GM12878 (cell line): Measurements from ENCODE around the gene SERPINA4. TPM values are rescaled to one million over a fixed set of nuclear protein-coding genes. Genes with fewer than 3 reads are reported as not detected.

ENCODE experiments used
- ATAC-seq: fragments of 200-7000 bp; cut with Tn5 transposase; 3 replicates; pipeline ENCODE4 v1.9.1; 2020; ENCODE audit warnings: mild to moderate bottlenecking, moderate library complexity
- BruUV-seq: library from RNA; stranded (reverse); fragments of 400-500 nt; replicated peaks from 2 replicates; lab custom pipeline; 2021; lab: Mats Ljungman, UMichigan
- CTCF ChIA-PET: fragments of 300-600 bp; sonication (Branson Sonifier 250); formaldehyde crosslinking; extraction: SDS; loops from one replicate; lab custom pipeline; 2021; ENCODE audit warnings: inconsistent platforms; lab: Yijun Ruan, JAX
- POLR2A ChIA-PET: fragments of 350-600 bp; formaldehyde crosslinking; extraction: SDS; loops from one replicate; lab custom pipeline; 2021; ENCODE audit warnings: inconsistent platforms; lab: Charles Lee
- RAD21 ChIA-PET: fragments of 300-600 bp; sonication (Branson Sonifier 250); formaldehyde crosslinking; loops from one replicate; lab custom pipeline; 2023; ENCODE audit warnings: antibody characterized with exemption; ENCODE audit not compliant: unreplicated experiment; lab: Charles Lee
- SMC1A ChIA-PET: fragments of 300-600 bp; sonication (Branson Sonifier 250); formaldehyde crosslinking; loops from one replicate; lab custom pipeline; 2023; ENCODE audit not compliant: unreplicated experiment, uncharacterized antibody; lab: Charles Lee
- DNase-seq: peaks from one replicate; pipeline ENCODE4 v3.0.0-alpha.2; 2011; ENCODE audit warnings: low read depth, low spot score
- FAIRE-seq: peaks from 3 replicates; lab custom pipeline; 2011; peaks lifted over from hg19 to GRCh38; lab: Jason Lieb, UNC
- H2AFZ ChIP-seq: 2 replicates; pipeline ENCODE4 v1.6.0; 2011; ENCODE audit warnings: low read depth, low read length, control low read depth; ENCODE audit not compliant: control insufficient read depth
- H3K27ac ChIP-seq: 2 replicates; pipeline ENCODE4 v1.5.1; 2011; ENCODE audit warnings: control low read depth; ENCODE audit not compliant: control insufficient read depth, insufficient read depth
- H3K27me3 ChIP-seq, 2 experiments: replicated peaks in 1 of 2; 2 replicates each; pipeline versions ENCODE4 v1.6.0 to v1.6.1; 2011; ENCODE audit warnings: low read length in 1 of 2; ENCODE audit not compliant: control insufficient read depth in 2 of 2, insufficient read depth in 2 of 2
- H3K36me3 ChIP-seq, 2 experiments: 2 replicates each; pipeline ENCODE4 v1.5.1; 2011; ENCODE audit warnings: low read length in 1 of 2; ENCODE audit not compliant: control insufficient read depth in 2 of 2, insufficient read depth in 2 of 2
- H3K4me1 ChIP-seq: 2 replicates; pipeline ENCODE4 v1.6.1; 2011; ENCODE audit warnings: mild to moderate bottlenecking, low read length, moderate library complexity, mixed read lengths; ENCODE audit not compliant: control insufficient read depth, insufficient read depth
- H3K4me2 ChIP-seq: 2 replicates; pipeline ENCODE4 v1.6.0; 2011; ENCODE audit warnings: control low read depth; ENCODE audit not compliant: control insufficient read depth, insufficient read depth
- H3K4me3 ChIP-seq: fragments of 200-600 bp; sonication (generic); 2 replicates; pipeline ENCODE4 v1.5.1; 2016
- H3K79me2 ChIP-seq: 2 replicates; pipeline ENCODE4 v1.6.0; 2011; ENCODE audit warnings: low read length; ENCODE audit not compliant: control insufficient read depth, insufficient read depth
- H3K9ac ChIP-seq: 2 replicates; pipeline ENCODE4 v1.8.0; 2011; ENCODE audit warnings: low read length, control low read depth, mixed read lengths; ENCODE audit not compliant: control insufficient read depth, insufficient read depth
- H3K9me3 ChIP-seq: replicated peaks from 3 replicates; pipeline ENCODE4 v1.5.1; 2011; ENCODE audit warnings: mild to moderate bottlenecking, low read length; ENCODE audit not compliant: control insufficient read depth, insufficient read depth
- H4K20me1 ChIP-seq: 2 replicates; pipeline ENCODE4 v1.6.0; 2011; ENCODE audit not compliant: control insufficient read depth, insufficient read depth
- ATF3 ChIP-seq: IDR thresholded peaks from 2 replicates; pipeline ENCODE4 v1.6.1; 2011; ENCODE audit warnings: low read depth, mild to moderate bottlenecking, low read length, moderate library complexity, borderline replicate concordance; ENCODE audit errors: extremely low read depth
- CTCF ChIP-seq, 3 experiments: IDR thresholded peaks in 2 of 3; conservative IDR thresholded peaks in 1 of 3; 2 replicates each; pipeline ENCODE4 v1.5.1; 2011; ENCODE audit warnings: low read depth in 3 of 3, low read length in 3 of 3, mild to moderate bottlenecking in 3 of 3, control low read depth in 2 of 3, moderate library complexity in 2 of 3, inconsistent platforms in 1 of 3, mixed read lengths in 1 of 3; ENCODE audit not compliant: control insufficient read depth in 2 of 3, insufficient read depth in 1 of 3; ENCODE audit errors: extremely low read depth in 1 of 3
- FOXK2 ChIP-seq: fragments of 450-650 bp; IDR thresholded peaks from 2 replicates; pipeline ENCODE4 v1.6.1; 2017; ENCODE audit warnings: mild to moderate bottlenecking, moderate library complexity
- IRF3 ChIP-seq: fragments of 450-650 bp; IDR thresholded peaks from 2 replicates; pipeline ENCODE4 v1.6.1; 2014; ENCODE audit warnings: mild to moderate bottlenecking
- NFYA ChIP-seq: IDR thresholded peaks from 2 replicates; pipeline ENCODE4 v1.6.1; 2011; ENCODE audit warnings: low read depth, mild to moderate bottlenecking, low read length, improper control_type of control experiment, borderline replicate concordance
- NR2C1 ChIP-seq: fragments of 450-650 bp; IDR thresholded peaks from 2 replicates; pipeline ENCODE4 v1.6.1; 2017; ENCODE audit warnings: antibody characterized with exemption, mild to moderate bottlenecking, moderate library complexity
- NRF1 ChIP-seq: conservative IDR thresholded peaks from 2 replicates; pipeline ENCODE4 v1.6.1; 2011; ENCODE audit warnings: mild to moderate bottlenecking, low read depth, low read length, improper control_type of control experiment
- POLR2AphosphoS5 ChIP-seq: IDR thresholded peaks from 2 replicates; pipeline ENCODE4 v1.6.1; 2011; ENCODE audit warnings: mild to moderate bottlenecking, low read length, inconsistent platforms
- SIX5 ChIP-seq: IDR thresholded peaks from 2 replicates; pipeline ENCODE4 v1.6.1; 2011; ENCODE audit warnings: mild to moderate bottlenecking, low read depth, low read length, moderate library complexity; ENCODE audit not compliant: severe bottlenecking
- ZBTB11 ChIP-seq: fragments of 450-650 bp; formaldehyde crosslinking; IDR thresholded peaks from 2 replicates; pipeline ENCODE4 v1.5.0; 2022; ENCODE audit warnings: mild to moderate bottlenecking, missing genetic modification characterization
- WGBS: methylation state at CpG from one replicate; pipeline ENCODE4 v1.1.6; 2016; ENCODE audit warnings: low lambda C conversion rate; ENCODE audit not compliant: insufficient replicate concordance, insufficient coverage; ENCODE audit errors: missing lambda C conversion rate; 5-methylcytosine and 5-hydroxymethylcytosine counted together
- in situ Hi-C: fragments of 300-500 bp; cut with MboI; formaldehyde crosslinking; loops from 9 replicates; pipeline ENCODE4 v1.14.3; 2018; ENCODE audit warnings: mixed read lengths
- intact Hi-C: fragments of 100-400 bp; cut with micrococcal nuclease; formaldehyde crosslinking; loops from one replicate; pipeline ENCODE4 v1.14.2; 2022; ENCODE audit not compliant: unreplicated experiment
- polyA plus RNA-seq, 11 experiments: library from polyadenylated mRNA; depleted of rRNA in 4 of 11; unstranded in 6 of 11; stranded (reverse) in 5 of 11; fragments of >200 nt; fragmentation: Nextera tagmentation in 4 of 11; fragmentation: Illumina TruSeq in 1 of 11; extraction: Ambion mirVana in 4 of 11; extraction: Trizol in 1 of 11; gene quantifications; 1 replicate in 1 of 11; 2 replicates in 10 of 11; pipeline versions ENCODE4 v1.2.1 to v1.2.3, GENCODE V29; 2011 to 2016; ENCODE audit warnings: inconsistent platforms in 2 of 11, missing spikeins in 2 of 11, low read depth in 1 of 11
- total RNA-seq, 4 experiments: library from RNA; depleted of rRNA in 3 of 4; stranded (reverse); fragments of >200 nt in 3 of 4; fragmentation: Illumina TruSeq in 1 of 4; extraction: Trizol in 1 of 4; gene quantifications; 2 replicates each; pipeline versions ENCODE4 v1.2.1 to v1.2.3, GENCODE V29; 2013 to 2021

Gene SERPINA4
- total and polyA plus RNA-seq, 10 of the 15 experiments (the other 5 are each of a cell fraction or from before 2014, with no cell fraction given), result 0.13 TPM; not detected in 9

GRCh38 chr14:94514351-94514750 is 46.9 kb upstream of the SERPINA4 start:
- ChIA-PET CTCF (no interaction called here), SMC1A (no interaction called here), POLR2A (no interaction called here), RAD21 (no interaction called here)
- H3K9ac ChIP-seq, result no peak overlapping the region
- WGBS, result 24% methylated on average over 7 of the region's 7 CpGs
- no TSS peak for BruUV-seq
- TF ChIP-seq ZBTB11 (CRISPR knock-in tag), result no peak
- TF ChIP-seq POLR2AphosphoS5, result no peak
- TF ChIP-seq NFYA, result no peak
- no peak for TF ChIP-seq SIX5
- no peak for TF ChIP-seq IRF3
- TF ChIP-seq ATF3, result no peak
- no peak for TF ChIP-seq NR2C1
- no peak for TF ChIP-seq CTCF (IDR thresholded peaks at IDR 0.05 in 2 of 3, conservative IDR thresholded peaks at IDR 0.05 in 1 of 3; ENCODE audit: control insufficient read depth in 2 of 3, extremely low read depth in 1 of 3, insufficient read depth in 1 of 3, low read depth in 3 of 3, low read length in 3 of 3)
- no peak for TF ChIP-seq FOXK2
- TF ChIP-seq NRF1, result no peak
- no peak for ATAC-seq
- no peak overlapping the region for H2AFZ ChIP-seq
- H4K20me1 ChIP-seq, result no peaks in the 10 kb centered on the region
- H3K4me3 ChIP-seq, result no peak overlapping the region
- intact Hi-C loops (no loop called here), in situ Hi-C loops (no loop called here)
- no peaks in the 10 kb centered on the region for H3K79me2 ChIP-seq
- no peak overlapping the region for H3K27ac ChIP-seq
- H3K4me1 ChIP-seq, result no peaks in the 10 kb centered on the region
- no peak for DNase-seq
- peaks cover 0 to 6% of the 10 kb centered on the region in 2 experiments; a peak in 2 of 4 replicates for H3K27me3 ChIP-seq
- H3K9me3 ChIP-seq, result no peaks in the 10 kb centered on the region; the same call in 2 of the 3 replicates
- no peaks in the 10 kb centered on the region for H3K36me3 ChIP-seq
- no peak overlapping the region for H3K4me2 ChIP-seq
- FAIRE-seq, result no peak
